ENCODE measurements around the gene AMOTL1. TPM values are rescaled to one million over a fixed set of nuclear protein-coding genes. Genes with fewer than 3 reads are reported as not detected.
A peak's percentile ranks its signal among the peaks of the same experiment; 100 is the strongest.

The AMOTL1 gene
- polyA plus RNA-seq, 1 donor from 2014 or later, result 10.7 TPM

- peaks cover 6% of the 10 kb centered on the region for H3F3A ChIP-seq (ENCODE audit: insufficient read depth, low read length, poor library complexity, severe bottlenecking)
- H3K36me3 ChIP-seq (ENCODE audit: insufficient read depth, low read length), result no peaks in the 10 kb centered on the region
- TF ChIP-seq POLR2AphosphoS5 (IDR thresholded peaks at IDR 0.05), result no peak
- no peak for TF ChIP-seq SMC3 (conservative IDR thresholded peaks at IDR 0.05; ENCODE audit: poor library complexity)
- TF ChIP-seq MXI1 (conservative IDR thresholded peaks at IDR 0.05; ENCODE audit: poor library complexity, severe bottlenecking), result no peak
- no peak for TF ChIP-seq EZH2 (IDR thresholded peaks at IDR 0.05; ENCODE audit: borderline replicate concordance, insufficient read depth, low read length, poor library complexity, severe bottlenecking)
- TF ChIP-seq TAF1 (IDR thresholded peaks at IDR 0.05; ENCODE audit: low read depth), result no peak
- no peak for TF ChIP-seq EP300 (conservative IDR thresholded peaks at IDR 0.05; ENCODE audit: poor library complexity, severe bottlenecking)
- TF ChIP-seq CTCF (IDR thresholded peaks at IDR 0.05; ENCODE audit: poor library complexity, severe bottlenecking), result no peak
- TF ChIP-seq RAD21 (conservative IDR thresholded peaks at IDR 0.05), result no peak
- no peak for TF ChIP-seq REST (IDR thresholded peaks at IDR 0.05; ENCODE audit: borderline replicate concordance)
- H3K27me3 ChIP-seq (ENCODE audit: insufficient read depth, low read depth, low read length), result no peaks in the 10 kb centered on the region
- H3K4me2 ChIP-seq (ENCODE audit: low read length), result no peak overlapping the region
- no peaks in the 10 kb centered on the region for H3K9me2 ChIP-seq (ENCODE audit: insufficient read depth, low read length)
- H3K9me3 ChIP-seq (ENCODE audit: low read length), result no peaks in the 10 kb centered on the region
- H3K79me2 ChIP-seq (replicated peaks; ENCODE audit: insufficient read depth, low read length), result peaks cover 2% of the 10 kb centered on the region
- no peak overlapping the region for H2AFZ ChIP-seq (ENCODE audit: low read depth, low read length)
- H3K27ac ChIP-seq (ENCODE audit: low read length), result peak overlapping the region; percentile 36
- H3K4me3 ChIP-seq (ENCODE audit: low read length), result peak overlapping the region; percentile 81
- H4K20me1 ChIP-seq (ENCODE audit: insufficient read depth), result no peaks in the 10 kb centered on the region
- no peak overlapping the region for H3K9ac ChIP-seq (ENCODE audit: low read length)
These were observed 25.5 kb upstream of the AMOTL1 start for GRCh38 chr11:94742665-94743064.

- no peaks in the 10 kb centered on the region for H3K36me3 ChIP-seq (ENCODE audit: insufficient read depth, low read length)
- no peaks in the 10 kb centered on the region for H4K20me1 ChIP-seq (ENCODE audit: insufficient read depth)
- peaks cover 2% of the 10 kb centered on the region for H3F3A ChIP-seq (ENCODE audit: insufficient read depth, low read length, poor library complexity, severe bottlenecking)
- no peak overlapping the region for H2AFZ ChIP-seq (ENCODE audit: low read depth, low read length)
- TF ChIP-seq SMC3 (conservative IDR thresholded peaks at IDR 0.05; ENCODE audit: poor library complexity), result no peak
- TF ChIP-seq REST (IDR thresholded peaks at IDR 0.05; ENCODE audit: borderline replicate concordance), result no peak
- no peak for TF ChIP-seq CTCF (IDR thresholded peaks at IDR 0.05; ENCODE audit: poor library complexity, severe bottlenecking)
- TF ChIP-seq EZH2 (IDR thresholded peaks at IDR 0.05; ENCODE audit: borderline replicate concordance, insufficient read depth, low read length, poor library complexity, severe bottlenecking), result no peak
- TF ChIP-seq POLR2AphosphoS5 (IDR thresholded peaks at IDR 0.05), result no peak
- no peak for TF ChIP-seq MXI1 (conservative IDR thresholded peaks at IDR 0.05; ENCODE audit: poor library complexity, severe bottlenecking)
- TF ChIP-seq RAD21 (conservative IDR thresholded peaks at IDR 0.05), result no peak
- no peak for TF ChIP-seq EP300 (conservative IDR thresholded peaks at IDR 0.05; ENCODE audit: poor library complexity, severe bottlenecking)
- TF ChIP-seq TAF1 (IDR thresholded peaks at IDR 0.05; ENCODE audit: low read depth), result no peak
- H3K79me2 ChIP-seq (replicated peaks; ENCODE audit: insufficient read depth, low read length), result peaks cover 2% of the 10 kb centered on the region
- H3K4me2 ChIP-seq (ENCODE audit: low read length), result no peak overlapping the region
- H3K4me3 ChIP-seq (ENCODE audit: low read length), result no peak overlapping the region
- no peak overlapping the region for H3K27ac ChIP-seq (ENCODE audit: low read length)
- H3K9me3 ChIP-seq (ENCODE audit: low read length), result no peaks in the 10 kb centered on the region
- H3K9me2 ChIP-seq (ENCODE audit: insufficient read depth, low read length), result no peaks in the 10 kb centered on the region
- no peak overlapping the region for H3K9ac ChIP-seq (ENCODE audit: low read length)
- H3K27me3 ChIP-seq (ENCODE audit: insufficient read depth, low read depth, low read length), result no peaks in the 10 kb centered on the region
These were observed 21.4 kb upstream of the AMOTL1 start for GRCh38 chr11:94746721-94747120.
